Neuronal stem cell (in vitro differentiated cells): ENCODE data around the gene CRYBA2.

ENCODE experiments used
- DNase-seq: peaks from one replicate; pipeline ENCODE4 v3.0.0-alpha.2; 2013; ENCODE audit warnings: low spot score
- H2AFZ ChIP-seq: one replicate; pipeline ENCODE4 v1.6.1; 2013; ENCODE audit warnings: mild to moderate bottlenecking, low read length, inconsistent platforms
- H2AK5ac ChIP-seq: 2 replicates; pipeline ENCODE4 v1.6.1; 2013; ENCODE audit warnings: low read depth, mild to moderate bottlenecking, inconsistent platforms, low read length, moderate library complexity, mixed read lengths
- H2BK120ac ChIP-seq: 2 replicates; pipeline ENCODE4 v1.6.1; 2013; ENCODE audit warnings: low read depth, mild to moderate bottlenecking, inconsistent platforms, low read length, moderate library complexity, mixed read lengths
- H2BK12ac ChIP-seq: one replicate; pipeline ENCODE4 v1.6.1; 2013; ENCODE audit warnings: low read length, inconsistent platforms
- H2BK15ac ChIP-seq: 2 replicates; pipeline ENCODE4 v1.6.1; 2013; ENCODE audit warnings: mild to moderate bottlenecking, low read length, inconsistent platforms, mixed read lengths
- H2BK5ac ChIP-seq: one replicate; pipeline ENCODE4 v1.6.1; 2013; ENCODE audit warnings: inconsistent platforms, mild to moderate bottlenecking, low read length, moderate library complexity
- H3K14ac ChIP-seq: one replicate; pipeline ENCODE4 v1.6.1; 2013; ENCODE audit warnings: low read length, inconsistent platforms
- H3K18ac ChIP-seq: 2 replicates; pipeline ENCODE4 v1.6.1; 2013; ENCODE audit warnings: low read length, inconsistent platforms
- H3K23ac ChIP-seq: 2 replicates; pipeline ENCODE4 v1.6.1; 2013; ENCODE audit warnings: low read depth, mild to moderate bottlenecking, mixed read lengths, low read length, inconsistent platforms; ENCODE audit not compliant: poor library complexity
- H3K27ac ChIP-seq: replicated peaks from 3 replicates; pipeline ENCODE4 v1.5.1; 2013; ENCODE audit warnings: low read length, inconsistent platforms
- H3K27me3 ChIP-seq, 3 experiments: 2 replicates each; pipeline ENCODE4 v1.6.1; 2013; ENCODE audit warnings: low read length in 3 of 3, mild to moderate bottlenecking in 2 of 3, inconsistent platforms in 1 of 3, low read depth in 1 of 3, mixed read lengths in 1 of 3, moderate library complexity in 1 of 3; ENCODE audit not compliant: control insufficient read depth in 3 of 3, insufficient read depth in 3 of 3
- H3K36me3 ChIP-seq, 2 donors: replicated peaks in 1 of 2; 2 replicates each; pipeline ENCODE4 v1.6.1; 2013; ENCODE audit warnings: low read length in 2 of 2; ENCODE audit not compliant: control insufficient read depth in 2 of 2, insufficient read depth in 2 of 2
- H3K4ac ChIP-seq: 2 replicates; pipeline ENCODE4 v1.6.1; 2013; ENCODE audit warnings: inconsistent platforms, mild to moderate bottlenecking, low read length, moderate library complexity
- H3K4me1 ChIP-seq, 2 donors: 1 replicate in 1 of 2; 2 replicates in 1 of 2; pipeline ENCODE4 v1.6.1; 2013; ENCODE audit warnings: low read length in 2 of 2, low read depth in 1 of 2; ENCODE audit not compliant: control insufficient read depth in 2 of 2, insufficient read depth in 1 of 2
- H3K4me2 ChIP-seq: one replicate; pipeline ENCODE4 v1.6.1; 2013; ENCODE audit warnings: mild to moderate bottlenecking, low read length, inconsistent platforms; ENCODE audit not compliant: insufficient read depth, poor library complexity, severe bottlenecking
- H3K4me3 ChIP-seq, 2 donors: 2 replicates each; pipeline ENCODE4 v1.5.1; 2013; ENCODE audit warnings: low read length in 2 of 2, mild to moderate bottlenecking in 2 of 2, inconsistent platforms in 1 of 2, moderate library complexity in 1 of 2
- H3K79me1 ChIP-seq: one replicate; pipeline ENCODE4 v1.6.1; 2013; ENCODE audit warnings: low read depth, mild to moderate bottlenecking, inconsistent platforms, low read length, moderate library complexity
- H3K9ac ChIP-seq: one replicate; pipeline ENCODE4 v1.6.1; 2013; ENCODE audit warnings: mild to moderate bottlenecking, low read depth, low read length, inconsistent platforms; ENCODE audit not compliant: poor library complexity
- H3K9me3 ChIP-seq, 2 donors: replicated peaks in 1 of 2; 2 replicates each; pipeline versions ENCODE3 to v1.6.1; 2013; ENCODE audit warnings: low read length in 2 of 2, mild to moderate bottlenecking in 2 of 2, inconsistent platforms in 1 of 2, low read depth in 1 of 2, mixed read lengths in 1 of 2, moderate library complexity in 1 of 2; ENCODE audit not compliant: control insufficient read depth in 2 of 2, insufficient read depth in 1 of 2
- H4K8ac ChIP-seq: one replicate; pipeline ENCODE4 v1.6.1; 2013; ENCODE audit warnings: low read depth, mild to moderate bottlenecking, inconsistent platforms, low read length, moderate library complexity
- H4K91ac ChIP-seq: one replicate; pipeline ENCODE4 v1.6.1; 2013; ENCODE audit warnings: low read length, low read depth, mild to moderate bottlenecking, inconsistent platforms; ENCODE audit not compliant: poor library complexity
- WGBS, 2 donors: extraction: QIAGEN DNeasy Blood & Tissue Kit; methylation state at CpG; one replicate each; pipeline ENCODE4 v1.1.7; 2013; ENCODE audit warnings: missing lambda C conversion rate in 2 of 2, mixed read lengths in 1 of 2; ENCODE audit not compliant: insufficient read length in 2 of 2, insufficient replicate concordance in 1 of 2; ENCODE audit errors: extremely low coverage in 2 of 2; 5-methylcytosine and 5-hydroxymethylcytosine counted together

CRYBA2 gene

DNA sequence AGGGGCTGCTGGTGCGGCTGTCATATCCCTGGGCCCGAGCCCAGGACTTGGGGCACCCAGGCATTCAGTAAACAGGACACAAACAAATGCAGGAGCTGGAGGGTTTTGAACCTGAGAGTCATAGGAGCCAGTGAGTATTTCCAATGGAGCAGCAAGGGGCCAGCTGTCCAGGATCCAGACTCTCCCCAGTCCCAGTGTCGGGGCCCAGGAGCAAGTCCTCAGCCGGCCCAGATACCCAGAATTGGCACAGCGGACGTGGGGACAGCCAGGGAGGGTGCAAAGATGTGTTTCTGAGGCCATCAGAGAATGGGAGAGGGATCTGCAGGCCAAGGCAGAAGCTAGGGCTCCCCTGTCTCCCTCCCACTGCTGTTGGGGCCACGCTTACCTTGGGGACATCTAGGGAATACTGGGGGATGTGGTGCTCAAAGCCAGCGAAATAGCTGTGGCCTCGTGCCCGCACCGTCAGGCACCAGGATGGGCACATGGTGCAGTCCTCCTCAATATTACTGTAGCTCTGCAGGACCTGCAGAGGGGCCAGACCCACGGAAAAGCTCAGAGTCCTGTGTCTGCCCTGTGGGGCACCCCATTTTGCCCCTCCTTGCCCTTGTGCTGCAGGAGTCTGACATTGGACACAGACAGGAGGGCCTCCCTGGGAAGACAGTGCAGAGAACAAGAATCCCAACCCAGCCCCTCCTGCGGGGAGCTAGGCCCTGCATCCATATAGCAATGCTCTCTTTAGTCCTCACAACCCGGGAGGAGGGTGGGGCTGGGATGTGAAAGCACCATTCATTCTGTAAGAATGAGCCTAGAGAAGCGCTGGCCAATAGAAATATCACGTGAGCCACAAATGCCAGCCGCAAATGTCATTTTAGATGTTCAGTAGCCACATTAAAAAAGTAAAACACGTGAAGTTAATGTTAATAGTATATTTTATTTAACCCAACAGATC lies 32.7 kb upstream of the CRYBA2 start:
- no CpG with 5 or more reads among the region's 18 CpGs for WGBS, 2 donors
- Histone ChIP-seq H3K27ac (no peak overlapping the region), H2BK120ac (no peak overlapping the region), H3K27me3 (peaks cover 0 to 61% (median 0%) of the 10 kb centered on the region in 3 experiments), H3K4me1 (peaks cover 6 to 17% of the 10 kb centered on the region in 2 donors), H3K79me1 (no peaks in the 10 kb centered on the region), H2BK12ac (no peak overlapping the region), H4K8ac (no peak overlapping the region), H3K9me3 (no peaks in the 10 kb centered on the region), H3K4ac (no peak overlapping the region), H2AFZ (no peak overlapping the region), H2BK5ac (peak overlapping the region; percentile 35), H4K91ac (no peak overlapping the region), H3K4me2 (no peak overlapping the region), H3K14ac (no peak overlapping the region), H3K9ac (no peak overlapping the region), H3K18ac (peak overlapping the region; percentile 61), H2AK5ac (peak overlapping the region; percentile 63), H3K4me3 (no peak overlapping the region), H3K23ac (peak overlapping the region; percentile 20), H3K36me3 (no peaks in the 10 kb centered on the region), H2BK15ac (peak overlapping the region; percentile 13)
- DNase-seq = no peak

DNA sequence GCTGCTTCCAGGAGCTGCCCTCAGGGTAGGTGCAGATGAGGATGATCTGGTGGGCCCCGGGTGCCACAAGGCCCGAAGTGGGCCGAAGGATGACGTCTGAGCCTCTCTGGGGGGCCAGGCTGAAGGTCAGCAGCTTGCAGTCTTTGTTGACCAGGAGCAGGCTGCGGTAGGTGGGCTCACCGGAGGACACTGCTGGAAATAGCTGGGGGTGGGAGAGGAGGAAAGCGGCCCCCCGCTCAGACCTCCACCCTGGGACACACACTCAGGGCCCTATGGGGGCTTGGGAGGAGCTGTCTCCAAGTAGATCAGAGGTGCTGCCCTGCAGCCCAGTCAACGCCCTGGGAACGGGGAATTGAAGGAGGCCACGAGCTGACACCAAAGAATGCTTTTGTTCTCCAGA lies 30.8 kb upstream of the CRYBA2 start:
- no peaks in the 10 kb centered on the region for H3K9me3 ChIP-seq

DNA sequence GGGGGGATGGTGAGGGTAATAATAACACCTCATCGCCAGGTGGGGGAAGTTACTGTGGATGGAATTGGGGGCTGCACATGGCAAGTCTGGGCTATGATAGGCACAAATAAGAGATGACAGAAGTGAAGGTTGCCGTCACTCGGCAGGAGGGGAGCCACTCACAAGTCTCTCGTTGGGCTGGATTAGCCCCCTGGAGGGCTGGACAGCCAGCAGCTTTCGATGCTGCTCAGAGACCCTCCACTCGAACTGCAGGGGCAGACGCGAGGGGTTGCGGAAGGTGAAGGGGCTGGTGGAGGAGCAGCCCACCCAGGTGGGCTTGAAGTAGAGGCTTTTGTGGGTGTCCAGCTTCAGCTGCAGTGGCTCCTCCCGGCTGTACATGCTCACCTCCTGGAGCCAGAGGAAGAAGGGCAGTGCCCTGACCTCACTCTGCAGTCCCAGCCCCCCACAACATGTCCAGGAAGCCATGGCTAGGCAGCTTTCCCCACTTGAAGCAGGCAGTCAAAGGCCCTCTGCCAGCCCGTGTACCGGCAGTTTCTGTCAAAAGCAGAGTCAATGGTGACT lies 29.9 kb upstream of the CRYBA2 start:
- H3K27ac ChIP-seq = no peak overlapping the region
- peak overlapping the region; percentile 54 for H2AK5ac ChIP-seq

More for the DNA sequence above, 30.8 kb upstream of the CRYBA2 start:
- Histone ChIP-seq H2BK120ac (no peak overlapping the region), H3K27ac (no peak overlapping the region), H3K4me2 (no peak overlapping the region), H2AK5ac (peak overlapping the region; percentile 68), H2BK15ac (peak overlapping the region; percentile 55), H2BK5ac (no peak overlapping the region), H3K4ac (no peak overlapping the region), H3K79me1 (no peaks in the 10 kb centered on the region), H3K23ac (no peak overlapping the region), H3K14ac (peak overlapping the region; percentile 57), H3K27me3 (peaks cover 0 to 70% (median 2%) of the 10 kb centered on the region in 3 experiments), H3K9ac (no peak overlapping the region), H3K36me3 (no peaks in the 10 kb centered on the region), H2BK12ac (no peak overlapping the region), H4K91ac (no peak overlapping the region), H3K4me3 (no peak overlapping the region), H3K4me1 (peaks cover 4 to 13% of the 10 kb centered on the region in 2 donors), H2AFZ (no peak overlapping the region), H4K8ac (peak overlapping the region; percentile 68), H3K18ac (peak overlapping the region; percentile 90)
- WGBS, 2 donors = no CpG with 5 or more reads among the region's 11 CpGs
- DNase-seq = no peak

DNA sequence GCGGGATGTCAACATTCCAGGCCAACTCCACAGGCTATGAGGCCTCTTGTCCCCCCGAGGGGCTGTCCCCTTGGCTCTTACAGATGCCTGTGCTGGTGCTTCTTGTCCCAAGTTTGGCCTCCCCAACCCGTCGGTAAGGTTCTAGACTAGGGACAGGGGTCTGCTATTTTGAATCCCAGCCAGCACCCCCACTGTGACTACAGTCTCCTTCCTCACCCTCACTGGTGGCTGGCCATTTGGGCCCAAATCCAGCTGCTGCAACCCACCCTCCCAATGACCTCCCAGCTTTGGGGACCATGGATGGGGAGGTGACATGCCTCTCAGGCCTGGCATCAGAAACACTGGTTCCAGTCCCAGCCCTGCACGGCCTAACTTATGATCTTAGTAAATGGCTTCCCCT lies 29.4 kb upstream of the CRYBA2 start:
- Histone ChIP-seq H3K4me1 (peaks cover 4 to 13% of the 10 kb centered on the region in 2 donors), H3K9ac (no peak overlapping the region), H2BK5ac (no peak overlapping the region), H3K23ac (no peak overlapping the region), H3K4me3 (no peak overlapping the region), H3K18ac (no peak overlapping the region), H3K4ac (no peak overlapping the region), H3K79me1 (no peaks in the 10 kb centered on the region), H3K4me2 (no peak overlapping the region), H3K27me3 (peaks cover 0 to 80% (median 2%) of the 10 kb centered on the region in 3 experiments), H2BK15ac (no peak overlapping the region), H3K36me3 (no peaks in the 10 kb centered on the region), H4K91ac (no peak overlapping the region), H2BK12ac (no peak overlapping the region), H3K27ac (no peak overlapping the region), H2BK120ac (no peak overlapping the region), H2AK5ac (peak overlapping the region; percentile 23), H3K14ac (no peak overlapping the region), H4K8ac (no peak overlapping the region), H2AFZ (no peak overlapping the region), H3K9me3 (no peaks in the 10 kb centered on the region)
- WGBS, 2 donors = no CpG with 5 or more reads among the region's 5 CpGs
- DNase-seq = no peak

More for the DNA sequence above, 29.9 kb upstream of the CRYBA2 start:
- Histone ChIP-seq H3K4me1 (peaks cover 4 to 13% of the 10 kb centered on the region in 2 donors), H3K36me3 (no peaks in the 10 kb centered on the region), H2AFZ (no peak overlapping the region), H3K18ac (peak overlapping the region; percentile 67), H2BK12ac (no peak overlapping the region), H3K9me3 (no peaks in the 10 kb centered on the region), H3K79me1 (no peaks in the 10 kb centered on the region), H3K4me2 (no peak overlapping the region), H3K14ac (peak overlapping the region; percentile 47), H2BK5ac (no peak overlapping the region), H3K4me3 (no peak overlapping the region), H3K4ac (no peak overlapping the region), H3K27me3 (peaks cover 0 to 77% (median 2%) of the 10 kb centered on the region in 3 experiments), H2BK15ac (no peak overlapping the region), H3K9ac (peak overlapping the region; percentile 65), H4K8ac (no peak overlapping the region), H3K23ac (no peak overlapping the region), H2BK120ac (peak overlapping the region; percentile 19), H4K91ac (no peak overlapping the region)
- DNase-seq = no peak
- no CpG with 5 or more reads among the region's 12 CpGs for WGBS, 2 donors
